ENCODE data around the gene C2CD3. TPM values are rescaled to one million over a fixed set of nuclear protein-coding genes. Genes with fewer than 3 reads are reported as not detected.

C2CD3 gene
- total and polyA plus RNA-seq, 9 of the 15 experiments (the other 6 are each of a cell fraction or from before 2014, with no cell fraction given): 4.4 to 20.2 (median 15.4) TPM

DNA sequence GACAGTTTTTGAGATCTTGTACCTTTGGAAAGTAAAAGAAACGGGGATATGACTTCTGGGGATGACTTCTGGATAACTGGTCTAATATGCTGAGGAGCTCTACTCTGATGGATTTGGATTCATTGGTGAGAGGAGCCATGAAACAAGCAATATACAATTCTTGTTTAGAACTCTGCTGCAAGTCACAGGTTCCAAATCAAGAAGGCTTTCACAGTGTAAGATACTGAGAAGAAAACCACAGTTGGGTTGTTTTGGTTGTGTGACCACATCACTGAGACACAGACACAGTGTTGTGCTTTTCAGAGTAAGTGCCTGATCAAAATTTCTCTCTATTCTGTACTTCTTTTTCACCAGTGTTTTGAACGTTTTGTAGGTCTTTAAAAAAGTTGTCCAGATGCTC lies 175.1 kb downstream of the C2CD3 start:
- no peak for ATAC-seq
- no TSS peak for BruUV-seq (replicated peaks)
- ChIA-PET POLR2A (interaction anchor here (1.4 kb wide), 1 partner anchor 16 kb away, joined by 4 read pairs; no protein-coding TSS in a partner anchor), CTCF (ENCODE audit: low intra/inter-chr PET ratio) (no interaction called here)
- Histone ChIP-seq H3K4me2 (ENCODE audit: insufficient read depth, low read length) (no peak overlapping the region), H3K27me3 (ENCODE audit: control insufficient read depth in 2 of 2, insufficient read depth in 2 of 2, low read length in 2 of 2) (no peaks in the 10 kb centered on the region), H3K27ac (ENCODE audit: extremely low read depth, low read depth, low read length) (no peak overlapping the region), H3K36me3 (ENCODE audit: control insufficient read depth, insufficient read depth, low read length) (no peaks in the 10 kb centered on the region), H3K9me1 (ENCODE audit: control insufficient read depth, insufficient read depth, low read length) (no peaks in the 10 kb centered on the region), H3K4me1 (replicated peaks in 1 of 2; ENCODE audit: control insufficient read depth in 2 of 2, insufficient read depth in 2 of 2, low read length in 2 of 2) (peaks cover 6% of the 10 kb centered on the region in 2 experiments; a peak in 3 of 5 replicates), H3K4me3 (no peak overlapping the region), H2AFZ (ENCODE audit: low read depth, low read length) (no peak overlapping the region), H4K20me1 (replicated peaks; ENCODE audit: control insufficient read depth, insufficient read depth, low read length) (no peaks in the 10 kb centered on the region), H3K9ac (ENCODE audit: insufficient read depth in 1 of 2, low read depth in 2 of 2, low read length in 2 of 2) (no peak overlapping the region), H3K9me3 (replicated peaks; ENCODE audit: control insufficient read depth, insufficient read depth, low read depth, low read length) (no peaks in the 10 kb centered on the region), H3K79me2 (ENCODE audit: control insufficient read depth, insufficient read depth, low read length) (no peaks in the 10 kb centered on the region)
- no peak for TF ChIP-seq STAT5A (IDR thresholded peaks at IDR 0.05; ENCODE audit: borderline replicate concordance, low read length)
- TF ChIP-seq, protein P1, sequence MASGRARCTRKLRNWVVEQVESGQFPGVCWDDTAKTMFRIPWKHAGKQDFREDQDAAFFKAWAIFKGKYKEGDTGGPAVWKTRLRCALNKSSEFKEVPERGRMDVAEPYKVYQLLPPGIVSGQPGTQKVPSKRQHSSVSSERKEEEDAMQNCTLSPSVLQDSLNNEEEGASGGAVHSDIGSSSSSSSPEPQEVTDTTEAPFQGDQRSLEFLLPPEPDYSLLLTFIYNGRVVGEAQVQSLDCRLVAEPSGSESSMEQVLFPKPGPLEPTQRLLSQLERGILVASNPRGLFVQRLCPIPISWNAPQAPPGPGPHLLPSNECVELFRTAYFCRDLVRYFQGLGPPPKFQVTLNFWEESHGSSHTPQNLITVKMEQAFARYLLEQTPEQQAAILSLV (tag; IDR thresholded peaks at IDR 0.05): no peak
- no peak for TF ChIP-seq BMI1 (IDR thresholded peaks at IDR 0.05; ENCODE audit: low read length)
- TF ChIP-seq ESRRA (IDR thresholded peaks at IDR 0.05; ENCODE audit: borderline replicate concordance, low read depth): no peak
- no peak for TF ChIP-seq POLR2AphosphoS2 (IDR thresholded peaks at IDR 0.05; ENCODE audit: low read length)
- no peak for TF ChIP-seq RBFOX2 (IDR thresholded peaks at IDR 0.05; ENCODE audit: low read depth, low read length)
- TF ChIP-seq, protein P2, sequence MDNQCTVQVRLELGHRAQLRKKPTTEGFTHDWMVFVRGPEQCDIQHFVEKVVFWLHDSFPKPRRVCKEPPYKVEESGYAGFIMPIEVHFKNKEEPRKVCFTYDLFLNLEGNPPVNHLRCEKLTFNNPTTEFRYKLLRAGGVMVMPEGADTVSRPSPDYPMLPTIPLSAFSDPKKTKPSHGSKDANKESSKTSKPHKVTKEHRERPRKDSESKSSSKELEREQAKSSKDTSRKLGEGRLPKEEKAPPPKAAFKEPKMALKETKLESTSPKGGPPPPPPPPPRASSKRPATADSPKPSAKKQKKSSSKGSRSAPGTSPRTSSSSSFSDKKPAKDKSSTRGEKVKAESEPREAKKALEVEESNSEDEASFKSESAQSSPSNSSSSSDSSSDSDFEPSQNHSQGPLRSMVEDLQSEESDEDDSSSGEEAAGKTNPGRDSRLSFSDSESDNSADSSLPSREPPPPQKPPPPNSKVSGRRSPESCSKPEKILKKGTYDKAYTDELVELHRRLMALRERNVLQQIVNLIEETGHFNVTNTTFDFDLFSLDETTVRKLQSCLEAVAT (IDR thresholded peaks at IDR 0.05): no peak
- TF ChIP-seq ZNF384 (IDR thresholded peaks at IDR 0.05; ENCODE audit: low read depth, low read length): no peak
- no peak for TF ChIP-seq SIN3A (IDR thresholded peaks at IDR 0.05; ENCODE audit: borderline replicate concordance in 2 of 2, control insufficient read depth in 1 of 2, low read depth in 2 of 2, low read length in 2 of 2)
- no peak for TF ChIP-seq YBX1 (IDR thresholded peaks at IDR 0.05)
- no peak for TF ChIP-seq TCF3 (CRISPR knock-in tag; IDR thresholded peaks at IDR 0.05)
- no peak for TF ChIP-seq MCM5 (IDR thresholded peaks at IDR 0.05; ENCODE audit: low read depth)
- TF ChIP-seq XRCC4 (IDR thresholded peaks at IDR 0.05; ENCODE audit: extremely low read depth, insufficient read depth, insufficient read length): no peak
- TF ChIP-seq ZNF764 (CRISPR knock-in tag; IDR thresholded peaks at IDR 0.05; ENCODE audit: low read depth): no peak
- no peak for TF ChIP-seq OTX1 (CRISPR knock-in tag; IDR thresholded peaks at IDR 0.05)
- no peak for TF ChIP-seq ZNF347 (CRISPR knock-in tag; IDR thresholded peaks at IDR 0.05; ENCODE audit: low read depth)
- TF ChIP-seq ZNF561 (CRISPR knock-in tag; conservative IDR thresholded peaks at IDR 0.05): no peak
- no peak for TF ChIP-seq KAT2B (IDR thresholded peaks at IDR 0.05; ENCODE audit: low read depth, low read length)
- no peak for DNase-seq (ENCODE audit: extremely low read depth in 1 of 4, low spot score in 3 of 4)
- intact Hi-C loops (cut with micrococcal nuclease): no loop called here
- no peak for FAIRE-seq
- 18% methylated on average over 2 of the region's 2 CpGs for WGBS (ENCODE audit: insufficient coverage, low coverage, missing lambda C conversion rate)
- in situ Hi-C loops (cut with MboI): no loop called here
